Stimulated activated CD8-positive, alpha-beta memory T cell treated with anti-CD3 and anti-CD28 coated beads, Interleukin-7, amount 100 ng/mL, for 1 hour (primary cell): ENCODE data around the gene CLDN12.
"Not testable (repeated sequence)": the region's sequence is repeated elsewhere in the genome, so short reads cannot be mapped to it uniquely, and the experiment has no call there.

ENCODE experiments used
- DNase-seq, 2 donors: peaks; one replicate each; pipeline ENCODE4 v3.0.0-alpha.2; 2020; ENCODE audit warnings: low read depth in 2 of 2

Gene CLDN12

DNA sequence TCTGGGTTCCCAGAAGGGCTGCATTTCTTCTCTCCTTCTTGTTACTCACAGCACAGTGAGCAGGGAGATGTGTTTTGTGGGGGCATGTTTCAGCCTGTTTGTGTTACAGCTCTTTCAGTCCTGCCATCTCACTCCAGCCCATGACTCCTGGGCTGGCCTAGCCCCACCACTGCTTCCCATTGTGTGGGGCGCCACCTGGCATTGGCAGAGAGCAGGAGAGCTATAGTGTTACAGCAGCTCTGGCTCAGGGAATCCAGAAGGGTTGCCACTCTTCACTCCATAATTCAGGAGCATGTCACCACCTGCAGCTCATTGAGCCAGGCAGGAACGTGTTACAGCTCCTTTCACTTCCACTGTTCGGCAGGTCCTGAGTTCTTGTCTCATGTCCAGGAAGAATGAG lies 30.0 kb downstream of the CLDN12 start:
- DNase-seq = no peak

DNA sequence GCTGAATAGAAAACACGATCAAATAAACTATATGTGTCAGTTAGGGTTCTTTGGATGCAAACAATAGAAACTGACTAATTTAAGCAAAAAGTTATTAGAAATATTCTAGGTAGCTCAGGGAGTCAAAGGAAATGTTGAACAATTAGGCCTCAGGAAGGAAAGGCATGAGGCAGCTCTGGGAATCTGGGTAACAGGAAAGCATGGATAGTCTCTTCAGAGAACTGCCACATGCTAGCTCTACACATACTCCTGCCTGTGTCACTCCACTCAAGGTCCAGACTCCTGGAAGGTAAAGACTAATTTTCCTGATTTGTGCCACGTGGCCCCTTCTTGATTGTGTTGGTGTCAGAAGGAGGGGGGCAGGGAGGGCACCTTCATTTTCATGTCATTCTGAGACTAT lies 42.4 kb downstream of the CLDN12 start:
- DNase-seq = no peak

DNA sequence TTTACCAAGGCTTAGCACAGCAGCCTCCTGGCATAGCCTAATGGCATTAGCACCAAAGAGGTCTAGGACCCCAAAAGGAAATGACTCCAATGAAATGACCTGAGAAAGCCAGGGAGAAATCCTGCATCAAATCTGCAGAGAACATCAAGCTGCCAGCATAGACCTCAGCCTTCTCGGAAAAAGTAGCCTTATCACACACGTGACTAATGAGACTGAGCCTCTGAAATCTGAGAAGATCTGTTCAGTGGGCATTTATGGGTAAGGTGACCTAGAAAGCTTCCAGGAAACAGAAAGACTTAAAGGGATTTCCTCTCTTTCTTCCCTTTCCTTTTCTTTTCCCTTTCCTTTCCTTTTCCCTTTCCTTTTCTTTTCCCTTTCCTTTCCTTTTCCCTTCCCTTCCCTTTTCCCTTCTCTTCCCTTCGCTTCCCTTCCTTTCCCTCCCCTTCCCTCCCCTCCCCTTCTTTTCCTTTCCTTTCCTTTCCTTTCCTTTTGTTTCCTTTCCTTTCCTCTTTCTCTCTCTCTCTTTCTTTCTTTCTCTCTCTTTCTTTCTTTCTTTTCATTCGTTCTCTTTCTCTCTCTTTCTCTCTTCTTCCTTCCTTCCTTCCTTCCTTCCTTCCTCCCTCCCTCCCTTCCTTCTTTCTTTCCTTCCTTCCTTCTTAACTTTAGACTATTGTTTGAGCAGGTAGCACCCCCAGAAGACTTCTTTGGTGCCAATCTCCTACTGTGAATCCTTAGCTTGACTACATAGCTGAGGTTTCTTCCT lies 43.1 kb downstream of the CLDN12 start:
- DNase-seq = no peak

DNA sequence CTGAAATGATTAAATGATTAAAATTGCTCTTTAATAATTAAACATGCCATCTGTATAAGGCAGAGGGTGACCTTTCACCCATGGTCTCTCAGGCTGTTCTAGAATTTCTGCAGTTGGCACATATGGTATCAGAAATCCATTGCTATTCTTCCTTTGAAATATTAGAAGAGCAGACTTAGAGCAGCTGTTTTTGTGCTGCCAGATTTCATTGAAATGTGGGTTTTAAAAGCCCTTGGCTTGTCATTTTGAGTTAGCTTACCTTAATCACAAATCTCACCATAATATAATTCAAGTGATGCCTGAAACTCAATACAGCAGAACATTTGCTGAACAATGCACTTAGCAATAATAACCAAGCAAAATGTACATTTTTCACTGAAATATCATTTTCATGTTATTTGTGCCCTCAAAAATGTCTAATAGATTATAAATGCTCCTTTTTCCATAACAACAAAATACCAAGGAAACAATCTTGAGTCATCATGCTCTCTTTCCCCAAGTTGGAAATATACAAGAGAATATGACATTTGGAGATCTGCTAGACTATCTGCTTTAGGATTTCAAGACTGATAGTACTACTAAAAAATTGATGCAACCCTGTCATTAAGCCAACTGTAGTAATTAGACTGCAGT lies 50.1 kb downstream of the CLDN12 start:
- no peak for DNase-seq

DNA sequence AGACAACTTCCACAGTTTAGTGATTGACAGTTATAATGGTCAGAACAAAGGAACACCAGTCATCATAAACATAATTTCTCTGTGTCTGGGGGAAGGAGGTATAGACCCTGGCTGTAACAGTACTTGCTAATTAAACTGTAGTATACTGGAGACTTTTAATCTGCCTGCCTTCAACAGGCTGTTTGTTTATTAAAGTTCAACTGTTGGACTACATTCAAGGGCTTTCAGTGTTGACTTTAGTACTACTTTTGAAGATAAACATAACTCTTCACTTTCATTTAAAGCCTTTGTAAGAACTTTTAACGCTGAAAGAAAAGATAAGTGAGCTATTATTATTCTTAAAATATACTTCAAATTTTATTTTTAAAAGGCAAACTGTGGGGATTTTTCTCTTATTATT lies 50.7 kb downstream of the CLDN12 start:
- no peak for DNase-seq

DNA sequence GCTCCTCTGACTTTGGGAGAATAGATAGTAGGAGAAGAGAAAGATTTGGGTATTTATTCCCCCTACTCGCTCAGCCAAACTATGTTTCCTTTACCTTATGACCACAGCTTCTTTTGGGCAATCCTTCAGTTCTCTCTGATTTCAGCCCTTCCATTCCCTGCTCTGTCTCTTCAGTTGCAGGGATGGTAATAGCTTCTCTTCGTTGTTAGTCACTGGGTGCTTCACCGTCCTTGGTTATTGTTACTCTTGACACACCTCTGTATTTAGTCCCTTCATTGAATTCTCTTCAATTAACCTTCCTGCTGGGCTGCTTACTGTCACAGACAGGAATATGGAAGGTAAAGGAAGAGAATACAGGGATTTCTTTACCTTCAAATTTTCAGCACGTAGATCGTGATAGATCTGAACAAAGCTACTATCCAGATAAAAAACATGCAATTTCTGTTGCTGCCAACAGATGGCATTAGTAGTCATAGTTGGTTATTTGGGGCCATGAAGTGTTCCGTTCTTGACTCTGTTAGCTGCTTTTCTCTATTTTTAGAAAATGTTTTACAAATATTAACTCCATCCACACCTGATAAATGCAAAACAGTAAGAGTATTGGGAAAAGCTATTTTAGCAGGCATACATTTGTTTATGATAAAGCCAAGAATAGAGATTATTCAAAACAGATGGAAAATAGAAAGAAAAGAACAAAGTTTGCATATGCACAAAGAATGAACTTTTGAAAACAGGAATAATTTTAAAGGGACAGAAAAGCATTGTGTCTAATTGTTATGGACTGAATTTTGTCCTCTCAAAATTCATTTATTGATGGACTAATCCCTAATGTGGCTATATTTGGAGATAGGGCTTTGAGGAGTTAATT lies 52.1 kb downstream of the CLDN12 start:
- no peak for DNase-seq

DNA sequence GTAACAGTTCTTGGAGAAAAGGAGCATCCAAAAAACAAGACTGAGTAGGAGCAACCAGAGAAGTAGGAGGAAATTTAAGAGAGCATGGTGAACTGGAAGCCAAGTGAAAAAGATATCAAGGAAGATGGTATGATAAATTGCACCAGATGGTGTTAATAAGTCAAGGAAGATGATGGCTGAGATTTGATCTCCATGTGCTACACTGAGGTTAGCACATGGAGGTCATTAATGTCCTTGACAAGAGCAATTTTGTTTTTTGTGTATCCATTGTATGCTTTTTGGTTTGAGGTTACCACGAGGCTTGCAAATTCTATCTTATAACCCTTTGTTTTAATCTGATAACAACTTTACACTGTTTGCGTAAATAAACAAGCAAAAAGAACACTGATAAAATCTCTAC lies 54.8 kb downstream of the CLDN12 start:
- no peak for DNase-seq

DNA sequence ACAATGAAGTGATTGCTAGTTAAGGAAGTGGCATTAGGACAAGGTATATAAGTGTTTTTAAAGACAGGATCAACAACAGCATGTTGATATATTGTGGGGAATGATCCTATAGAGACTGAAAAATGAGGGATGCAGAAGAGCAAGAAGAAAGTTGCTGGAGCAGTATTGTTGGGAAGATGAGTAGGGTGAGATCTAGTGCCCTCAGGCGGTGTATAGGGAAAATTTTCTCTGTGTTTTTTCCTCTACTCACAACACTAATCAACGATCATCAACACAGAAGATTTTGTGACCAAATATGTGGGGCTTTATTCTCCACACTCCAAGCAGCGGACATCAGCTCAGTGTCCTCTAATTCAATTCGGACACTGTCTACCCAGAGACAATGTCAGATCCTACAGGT lies 56.6 kb downstream of the CLDN12 start:
- DNase-seq = no peak

DNA sequence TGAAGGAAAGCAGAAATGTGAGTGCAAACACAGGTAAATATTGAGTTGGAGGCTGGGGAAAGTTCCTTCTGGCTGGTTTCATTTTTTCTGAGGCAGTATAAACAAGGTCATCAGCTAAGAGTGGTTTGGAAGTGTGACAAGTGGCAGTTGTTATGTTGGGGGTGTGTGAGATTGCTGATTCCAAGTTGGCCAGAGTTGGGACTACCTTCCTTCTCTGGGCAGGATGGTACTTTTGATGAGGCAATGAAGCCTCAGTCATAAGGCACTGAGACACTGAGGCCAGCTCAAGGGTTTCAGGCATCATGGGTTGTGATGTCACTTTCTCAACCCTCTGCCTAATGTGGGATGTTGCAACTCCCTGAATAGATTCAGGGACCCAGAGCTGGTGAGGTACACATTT lies 58.0 kb downstream of the CLDN12 start:
- DNase-seq = no peak

DNA sequence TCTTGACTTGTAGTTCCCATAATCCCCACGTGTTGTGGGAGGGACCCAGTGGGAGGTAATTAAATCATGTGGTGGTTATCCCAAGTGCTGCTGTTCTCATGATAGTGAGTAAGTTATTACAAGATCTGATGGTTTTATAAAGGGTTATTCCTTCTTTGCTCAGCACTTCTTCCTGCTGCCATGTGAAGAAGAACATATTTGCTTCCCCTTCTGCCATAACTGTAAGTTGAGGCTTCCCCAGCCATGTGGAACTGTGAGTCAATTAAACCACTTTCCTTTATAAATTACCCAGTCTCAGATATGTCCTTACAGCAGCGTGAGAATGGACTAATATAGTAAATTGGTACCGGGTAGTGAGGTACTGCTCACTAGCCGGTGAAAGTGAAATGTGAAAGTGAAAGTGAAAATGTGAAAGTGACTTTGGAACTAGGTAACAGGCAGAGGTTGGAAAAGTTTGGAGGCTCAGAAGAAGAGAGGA lies 59.9 kb downstream of the CLDN12 start:
- DNase-seq = not testable (repeated sequence)
